B cell (primary cell): ENCODE data around the gene DIAPH1.

Experiments used
- CTCF ChIP-seq: fragments of 200-600 bp; IDR thresholded peaks from one replicate; pipeline ENCODE4 v1.8.0; 2022; ENCODE audit warnings: antibody characterized with exemption, mild to moderate bottlenecking
- EZH2 ChIP-seq: IDR thresholded peaks from 2 replicates; pipeline ENCODE4 v1.6.1; 2012; ENCODE audit warnings: borderline replicate concordance, low read depth, mild to moderate bottlenecking, moderate library complexity, low read length; ENCODE audit not compliant: insufficient read depth, poor library complexity, severe bottlenecking

DNA sequence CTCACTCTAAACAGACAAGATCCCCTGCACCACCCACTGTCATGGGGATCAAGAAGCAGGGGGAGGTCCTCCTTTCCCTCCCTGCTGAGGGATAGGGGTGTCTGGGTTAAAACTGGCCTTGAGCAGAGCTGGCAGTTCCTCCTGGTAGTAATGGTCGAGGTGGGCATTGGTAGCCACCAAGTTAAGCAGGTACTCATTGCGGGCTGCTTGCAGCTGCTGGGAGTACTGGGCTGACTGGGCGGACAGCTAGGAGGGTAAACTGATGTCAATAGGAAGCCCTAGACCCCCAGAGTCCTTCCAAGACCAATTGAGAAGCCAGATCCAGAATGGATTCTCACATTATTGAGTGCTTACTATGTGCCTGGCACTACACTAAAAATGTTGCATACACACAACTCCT is 29.1 kb upstream of the DIAPH1 start:
- TF ChIP-seq CTCF (no peak), EZH2 (no peak)
